ENCODE measurements around the gene ACSL4. TPM values are rescaled to one million over a fixed set of nuclear protein-coding genes. Genes with fewer than 3 reads are reported as not detected.

The ACSL4 gene
- total RNA-seq, 1 donor: 171 TPM

DNA sequence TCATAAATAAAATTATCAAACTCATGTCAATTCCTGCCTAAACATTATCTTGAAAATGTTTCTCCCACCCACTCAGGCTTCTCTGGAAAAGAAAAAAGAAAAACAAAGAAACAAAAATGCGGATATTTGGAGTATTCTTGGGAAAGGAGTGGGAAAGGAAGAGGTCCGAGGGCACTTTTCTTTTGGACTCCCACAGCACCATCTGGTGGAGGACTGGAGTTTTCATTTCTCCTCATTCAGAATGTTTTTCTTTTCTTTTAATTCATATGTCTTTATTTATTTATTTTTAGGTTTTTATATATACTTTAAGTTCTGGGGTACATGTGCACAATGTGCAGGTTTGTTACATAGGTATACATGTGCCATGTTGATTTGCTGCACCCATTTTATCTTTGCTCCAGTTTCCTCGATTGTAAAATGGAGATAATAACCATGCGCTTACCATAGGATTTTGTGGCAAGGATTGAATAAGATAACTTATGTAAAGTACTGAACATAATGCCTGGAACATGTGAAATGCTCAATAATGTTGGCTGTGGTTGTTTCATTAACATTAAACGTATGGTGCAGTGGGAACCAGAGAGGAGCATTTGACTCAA lies 100.1 kb downstream of the ACSL4 start:
- no peak overlapping the region for H3K4me3 ChIP-seq (ENCODE audit: low read depth, low read length)
- TF ChIP-seq, protein P1, sequence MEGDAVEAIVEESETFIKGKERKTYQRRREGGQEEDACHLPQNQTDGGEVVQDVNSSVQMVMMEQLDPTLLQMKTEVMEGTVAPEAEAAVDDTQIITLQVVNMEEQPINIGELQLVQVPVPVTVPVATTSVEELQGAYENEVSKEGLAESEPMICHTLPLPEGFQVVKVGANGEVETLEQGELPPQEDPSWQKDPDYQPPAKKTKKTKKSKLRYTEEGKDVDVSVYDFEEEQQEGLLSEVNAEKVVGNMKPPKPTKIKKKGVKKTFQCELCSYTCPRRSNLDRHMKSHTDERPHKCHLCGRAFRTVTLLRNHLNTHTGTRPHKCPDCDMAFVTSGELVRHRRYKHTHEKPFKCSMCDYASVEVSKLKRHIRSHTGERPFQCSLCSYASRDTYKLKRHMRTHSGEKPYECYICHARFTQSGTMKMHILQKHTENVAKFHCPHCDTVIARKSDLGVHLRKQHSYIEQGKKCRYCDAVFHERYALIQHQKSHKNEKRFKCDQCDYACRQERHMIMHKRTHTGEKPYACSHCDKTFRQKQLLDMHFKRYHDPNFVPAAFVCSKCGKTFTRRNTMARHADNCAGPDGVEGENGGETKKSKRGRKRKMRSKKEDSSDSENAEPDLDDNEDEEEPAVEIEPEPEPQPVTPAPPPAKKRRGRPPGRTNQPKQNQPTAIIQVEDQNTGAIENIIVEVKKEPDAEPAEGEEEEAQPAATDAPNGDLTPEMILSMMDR (IDR thresholded peaks at IDR 0.05; ENCODE audit: insufficient read depth, low read depth, low read length): peak; percentile 54
- peak; percentile 25 for DNase-seq (ENCODE audit: low read depth)

DNA sequence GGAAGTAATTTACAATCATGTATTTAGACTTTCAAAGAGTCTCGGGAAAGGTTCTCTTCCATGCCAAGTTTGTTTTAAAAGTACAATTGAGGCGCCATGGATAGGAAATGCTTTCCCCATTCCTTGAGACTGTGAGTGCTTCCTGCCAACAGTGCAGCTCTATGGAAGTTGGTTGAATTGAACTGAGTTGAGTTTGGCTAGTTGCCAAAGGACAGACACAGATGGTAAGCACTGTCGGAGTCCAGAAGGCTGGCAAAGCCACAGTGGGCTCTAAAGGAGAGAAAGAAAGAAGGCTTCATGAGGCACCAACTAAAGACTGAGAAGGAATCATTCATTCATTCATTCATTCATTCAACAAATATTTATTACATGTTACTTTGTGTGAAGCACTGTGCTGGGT lies 103.7 kb downstream of the ACSL4 start:
- no peak for DNase-seq (ENCODE audit: low read depth)
- TF ChIP-seq, protein P1 (IDR thresholded peaks at IDR 0.05; ENCODE audit: insufficient read depth, low read depth, low read length): no peak
- no peak overlapping the region for H3K4me3 ChIP-seq (ENCODE audit: low read depth, low read length)

DNA sequence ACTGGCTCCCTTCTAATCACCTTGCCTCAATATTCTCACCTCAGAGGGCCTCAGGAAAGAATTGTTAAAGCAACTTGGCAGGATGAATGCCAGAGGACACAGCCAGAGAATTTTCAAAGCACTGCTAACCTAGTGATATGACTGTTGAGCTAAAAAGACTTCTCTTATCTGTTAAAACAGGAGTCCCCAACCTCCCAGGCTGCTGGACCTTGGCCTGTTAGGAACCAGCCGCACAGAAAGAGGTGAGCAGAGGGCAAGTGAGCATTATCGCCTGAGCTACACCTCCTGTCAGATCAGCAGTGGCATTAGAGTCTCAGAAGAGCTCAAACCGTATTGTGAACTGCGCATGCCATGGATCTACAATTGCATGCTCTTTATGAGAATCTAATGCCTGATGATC lies 106.4 kb downstream of the ACSL4 start:
- TF ChIP-seq, protein P1 (IDR thresholded peaks at IDR 0.05; ENCODE audit: insufficient read depth, low read depth, low read length): no peak
- no peak for DNase-seq (ENCODE audit: low read depth)
- no peak overlapping the region for H3K4me3 ChIP-seq (ENCODE audit: low read depth, low read length)

DNA sequence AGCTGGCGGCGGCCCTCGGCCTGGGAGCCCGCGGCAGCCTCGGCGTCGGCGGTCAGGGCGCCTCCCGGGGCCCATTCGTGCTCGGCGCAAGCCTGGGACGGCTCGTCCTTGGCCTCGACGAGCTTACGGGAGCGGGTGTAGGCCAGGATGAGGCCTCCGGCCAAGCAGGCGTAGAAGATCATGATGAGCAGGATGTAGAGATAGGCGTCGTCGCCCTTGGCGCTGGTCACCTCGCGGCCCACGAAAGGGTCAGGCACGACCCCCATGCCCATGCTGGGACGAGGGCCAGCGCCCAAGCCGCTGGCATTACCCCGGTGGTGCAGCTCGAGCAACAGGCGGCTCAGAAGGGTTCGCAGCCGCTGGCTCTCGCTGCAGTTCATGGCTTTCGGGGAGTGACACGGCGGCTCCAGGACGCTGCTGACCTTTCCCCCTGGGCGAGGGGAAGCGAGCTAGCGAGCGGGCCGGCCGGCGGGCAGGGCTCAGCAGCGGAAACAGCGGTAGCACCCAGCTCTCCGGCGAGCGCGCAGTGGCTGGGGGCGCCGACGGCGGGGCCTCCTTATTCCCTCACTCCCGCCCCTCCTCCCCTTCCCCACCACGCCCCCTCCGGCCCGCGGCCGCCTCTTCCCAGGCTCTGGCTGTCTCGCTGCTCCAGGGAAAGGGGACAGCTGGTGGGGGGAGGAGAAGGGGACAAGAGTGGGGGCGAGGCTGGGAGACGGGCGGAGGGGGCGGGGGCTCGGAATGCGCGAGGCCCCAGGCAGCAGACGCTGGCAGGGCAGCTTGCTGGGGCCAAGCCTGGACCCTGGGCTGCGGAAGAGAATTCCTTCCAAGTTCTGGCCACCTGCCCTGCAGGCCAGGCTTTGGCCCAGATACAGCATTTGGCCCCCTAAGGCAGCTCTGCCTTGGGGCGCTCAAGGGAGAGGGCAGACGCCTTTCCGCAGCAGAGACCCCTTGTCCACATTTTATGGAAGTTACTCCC lies 108.1 kb downstream of the ACSL4 start, which contains the start of gene KCNE5:
TSS of gene KCNE5 (minus strand) at position 532 of the 976 bp plus-strand sequence. CDS start at position 380, 152 bp downstream.
- H3K4me3 ChIP-seq (ENCODE audit: low read depth, low read length): peak within 1 kb of the TSS; percentile 23
- DNase-seq (ENCODE audit: low read depth): no peak
- TF ChIP-seq, protein P1 (IDR thresholded peaks at IDR 0.05; ENCODE audit: insufficient read depth, low read depth, low read length): no peak

DNA sequence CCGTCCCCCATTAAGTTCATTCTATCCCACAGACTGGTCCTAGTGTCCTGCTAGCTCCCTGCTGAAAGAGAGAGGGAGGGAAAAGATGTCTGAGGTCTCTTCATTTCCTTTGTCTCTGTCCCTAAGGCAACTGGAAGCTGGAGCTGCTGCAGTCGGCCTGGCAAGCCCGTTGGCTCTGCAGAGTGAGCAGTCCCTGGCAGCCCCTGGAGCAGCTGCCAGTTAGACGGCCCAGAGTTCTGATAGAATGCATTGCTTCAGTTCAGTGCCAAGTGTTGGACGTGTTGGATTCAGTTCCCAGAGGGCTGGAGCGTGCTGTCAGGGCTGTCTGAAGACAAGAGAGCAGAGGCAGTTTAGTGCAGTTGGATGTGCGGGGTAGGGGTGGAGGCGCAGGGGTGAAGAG lies 109.1 kb downstream of the ACSL4 start:
- no peak for DNase-seq (ENCODE audit: low read depth)
- TF ChIP-seq, protein P1 (IDR thresholded peaks at IDR 0.05; ENCODE audit: insufficient read depth, low read depth, low read length): no peak
- no peak overlapping the region for H3K4me3 ChIP-seq (ENCODE audit: low read depth, low read length)

DNA sequence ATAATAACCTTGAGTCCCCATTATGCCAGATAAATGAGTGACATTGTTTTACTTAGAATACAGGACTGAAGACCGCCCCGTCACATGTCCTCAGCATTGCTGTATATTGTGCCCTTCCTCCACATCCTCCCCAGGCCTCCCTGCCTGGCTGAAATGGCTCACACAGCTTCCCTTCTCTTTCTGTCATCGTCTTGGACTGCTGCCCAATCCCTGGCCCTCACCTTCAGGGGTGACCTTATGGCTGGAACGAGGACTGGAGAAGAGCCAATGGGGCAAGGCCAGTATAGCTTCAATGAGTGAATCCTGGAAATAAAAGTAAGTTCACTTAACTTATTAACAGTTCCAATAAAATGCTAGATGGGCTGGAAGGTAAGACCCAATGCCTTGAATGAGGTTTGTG lies 110.8 kb downstream of the ACSL4 start:
- TF ChIP-seq, protein P1 (IDR thresholded peaks at IDR 0.05; ENCODE audit: insufficient read depth, low read depth, low read length): no peak
- no peak overlapping the region for H3K4me3 ChIP-seq (ENCODE audit: low read depth, low read length)
- no peak for DNase-seq (ENCODE audit: low read depth)
